ENCODE data around the gene PPIP5K1.
A peak's percentile ranks its signal among the peaks of the same experiment; 100 is the strongest.

PPIP5K1 gene

GRCh38 chr15:43525131-43525530 lies 64.9 kb downstream of the PPIP5K1 start:
- Histone ChIP-seq H3K27ac (ENCODE audit: low read length) (no peak overlapping the region), H3K9me3 (ENCODE audit: insufficient read depth, low read length, severe bottlenecking) (no peaks in the 10 kb centered on the region), H3K36me3 (ENCODE audit: insufficient read depth, low read length) (peaks cover 98% of the 10 kb centered on the region), H3K4me3 (ENCODE audit: low read depth in 1 of 2, low read length in 2 of 2) (no peak overlapping the region), H4K20me1 (ENCODE audit: insufficient read depth, low read length) (peaks cover 65% of the 10 kb centered on the region; the same call in 1 of the 2 replicates), H3K4me2 (ENCODE audit: insufficient read depth, low read length) (no peak overlapping the region), H3K79me2 (ENCODE audit: insufficient read depth, low read length) (peaks cover 38% of the 10 kb centered on the region), H3K4me1 (ENCODE audit: insufficient read depth, low read length) (peaks cover 5% of the 10 kb centered on the region), H2AFZ (ENCODE audit: low read depth, low read length) (no peak overlapping the region), H3K9ac (ENCODE audit: low read depth, low read length) (no peak overlapping the region), H3K27me3 (ENCODE audit: insufficient read depth, low read length, poor library complexity) (no peaks in the 10 kb centered on the region)
- ATAC-seq (ENCODE audit: insufficient read depth, low read depth), result no peak
- DNase-seq, result no peak
- TF ChIP-seq CTCF (IDR thresholded peaks at IDR 0.05; ENCODE audit: borderline replicate concordance, extremely low read depth, low read length, poor library complexity, severe bottlenecking) (no peak), EZH2 (IDR thresholded peaks at IDR 0.05; ENCODE audit: borderline replicate concordance, low read depth, low read length, severe bottlenecking) (no peak)

- H4K20me1 ChIP-seq (ENCODE audit: insufficient read depth, low read length), result peaks cover 69% of the 10 kb centered on the region; the same call in 1 of the 2 replicates
- peaks cover 46% of the 10 kb centered on the region for H3K79me2 ChIP-seq (ENCODE audit: insufficient read depth, low read length)
- DNase-seq (no peak), ATAC-seq (ENCODE audit: insufficient read depth, low read depth) (no peak)
- TF ChIP-seq CTCF (IDR thresholded peaks at IDR 0.05; ENCODE audit: borderline replicate concordance, extremely low read depth, low read length, poor library complexity, severe bottlenecking), result no peak
- no peak for TF ChIP-seq EZH2 (IDR thresholded peaks at IDR 0.05; ENCODE audit: borderline replicate concordance, low read depth, low read length, severe bottlenecking)
- no peaks in the 10 kb centered on the region for H3K27me3 ChIP-seq (ENCODE audit: insufficient read depth, low read length, poor library complexity)
- no peak overlapping the region for H3K9ac ChIP-seq (ENCODE audit: low read depth, low read length)
- H3K27ac ChIP-seq (ENCODE audit: low read length), result peak overlapping the region; percentile 16; the same call in 1 of the 2 replicates
- no peaks in the 10 kb centered on the region for H3K9me3 ChIP-seq (ENCODE audit: insufficient read depth, low read length, severe bottlenecking)
- peaks cover 13% of the 10 kb centered on the region for H3K4me1 ChIP-seq (ENCODE audit: insufficient read depth, low read length)
- H3K36me3 ChIP-seq (ENCODE audit: insufficient read depth, low read length), result peaks cover 93% of the 10 kb centered on the region
- no peak overlapping the region for H2AFZ ChIP-seq (ENCODE audit: low read depth, low read length)
- H3K4me3 ChIP-seq (ENCODE audit: low read depth in 1 of 2, low read length in 2 of 2), result no peak overlapping the region
- H3K4me2 ChIP-seq (ENCODE audit: insufficient read depth, low read length), result no peak overlapping the region
Observed at GRCh38 chr15:43524254-43524845, 65.7 kb downstream of the PPIP5K1 start.

GRCh38 chr15:43523646-43524045 lies 66.4 kb downstream of the PPIP5K1 start:
- H3K9me3 ChIP-seq (ENCODE audit: insufficient read depth, low read length, severe bottlenecking), result no peaks in the 10 kb centered on the region

More at GRCh38 chr15:43523646-43524045, 66.4 kb downstream of the PPIP5K1 start:
- no peak overlapping the region for H3K4me3 ChIP-seq (ENCODE audit: low read depth in 1 of 2, low read length in 2 of 2)
- peaks cover 88% of the 10 kb centered on the region for H3K36me3 ChIP-seq (ENCODE audit: insufficient read depth, low read length)
- ATAC-seq (ENCODE audit: insufficient read depth, low read depth) (no peak), DNase-seq (no peak)
- TF ChIP-seq CTCF (IDR thresholded peaks at IDR 0.05; ENCODE audit: borderline replicate concordance, extremely low read depth, low read length, poor library complexity, severe bottlenecking), result no peak
- TF ChIP-seq EZH2 (IDR thresholded peaks at IDR 0.05; ENCODE audit: borderline replicate concordance, low read depth, low read length, severe bottlenecking), result no peak
- H3K27me3 ChIP-seq (ENCODE audit: insufficient read depth, low read length, poor library complexity), result no peaks in the 10 kb centered on the region
- no peak overlapping the region for H3K9ac ChIP-seq (ENCODE audit: low read depth, low read length)
- H3K4me2 ChIP-seq (ENCODE audit: insufficient read depth, low read length), result no peak overlapping the region
- no peak overlapping the region for H2AFZ ChIP-seq (ENCODE audit: low read depth, low read length)
- peaks cover 68% of the 10 kb centered on the region; the same call in 1 of the 2 replicates for H4K20me1 ChIP-seq (ENCODE audit: insufficient read depth, low read length)
- peaks cover 20% of the 10 kb centered on the region for H3K4me1 ChIP-seq (ENCODE audit: insufficient read depth, low read length)
- H3K79me2 ChIP-seq (ENCODE audit: insufficient read depth, low read length), result peaks cover 53% of the 10 kb centered on the region
- no peak overlapping the region for H3K27ac ChIP-seq (ENCODE audit: low read length)

Data from DND-41 (cell line).